ENCODE measurements around the gene OR10J1.
"Not testable (repeated sequence)": the region's sequence is repeated elsewhere in the genome, so short reads cannot be mapped to it uniquely, and the experiment has no call there.

The OR10J1 gene

GRCh38 chr1:159448181-159448580 lies 8.7 kb downstream of the OR10J1 start:
- TF ChIP-seq RARB (CRISPR knock-in tag; IDR thresholded peaks at IDR 0.05) (no peak), SNAI2 (CRISPR knock-in tag; IDR thresholded peaks at IDR 0.05) (no peak), ZC3H10 (CRISPR knock-in tag; IDR thresholded peaks at IDR 0.05) (no peak), CSDC2 (CRISPR knock-in tag; IDR thresholded peaks at IDR 0.05) (no peak), ZNF8 (CRISPR knock-in tag; IDR thresholded peaks at IDR 0.05) (no peak), ZFP30 (CRISPR knock-in tag; IDR thresholded peaks at IDR 0.05) (no peak), CSRNP3 (CRISPR knock-in tag; IDR thresholded peaks at IDR 0.05) (no peak), GLIS3 (CRISPR knock-in tag; IDR thresholded peaks at IDR 0.05) (no peak), PPARA (CRISPR knock-in tag; IDR thresholded peaks at IDR 0.05; ENCODE audit: borderline replicate concordance) (no peak), ZNF70 (CRISPR knock-in tag; IDR thresholded peaks at IDR 0.05) (no peak), CREB5 (CRISPR knock-in tag; IDR thresholded peaks at IDR 0.05; ENCODE audit: low read depth) (no peak), BACH2 (CRISPR knock-in tag; IDR thresholded peaks at IDR 0.05; ENCODE audit: borderline replicate concordance) (no peak), ESRRG (CRISPR knock-in tag; IDR thresholded peaks at IDR 0.05) (no peak), ZFP3 (CRISPR knock-in tag; IDR thresholded peaks at IDR 0.05) (no peak)
- TF ChIP-seq, protein P1, sequence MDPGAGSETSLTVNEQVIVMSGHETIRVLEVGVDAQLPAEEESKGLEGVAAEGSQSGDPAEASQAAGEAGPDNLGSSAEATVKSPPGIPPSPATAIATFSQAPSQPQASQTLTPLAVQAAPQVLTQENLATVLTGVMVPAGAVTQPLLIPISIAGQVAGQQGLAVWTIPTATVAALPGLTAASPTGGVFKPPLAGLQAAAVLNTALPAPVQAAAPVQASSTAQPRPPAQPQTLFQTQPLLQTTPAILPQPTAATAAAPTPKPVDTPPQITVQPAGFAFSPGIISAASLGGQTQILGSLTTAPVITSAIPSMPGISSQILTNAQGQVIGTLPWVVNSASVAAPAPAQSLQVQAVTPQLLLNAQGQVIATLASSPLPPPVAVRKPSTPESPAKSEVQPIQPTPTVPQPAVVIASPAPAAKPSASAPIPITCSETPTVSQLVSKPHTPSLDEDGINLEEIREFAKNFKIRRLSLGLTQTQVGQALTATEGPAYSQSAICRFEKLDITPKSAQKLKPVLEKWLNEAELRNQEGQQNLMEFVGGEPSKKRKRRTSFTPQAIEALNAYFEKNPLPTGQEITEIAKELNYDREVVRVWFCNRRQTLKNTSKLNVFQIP (CRISPR knock-in tag; IDR thresholded peaks at IDR 0.05; ENCODE audit: borderline replicate concordance, low read depth) = no peak
- no peak for ATAC-seq

GRCh38 chr1:159449605-159450004 lies 10.1 kb downstream of the OR10J1 start:
- ATAC-seq = not testable (repeated sequence)

GRCh38 chr1:159459551-159459950 lies 20.0 kb downstream of the OR10J1 start:
- ATAC-seq = no peak
- TF ChIP-seq SNAI2 (CRISPR knock-in tag; IDR thresholded peaks at IDR 0.05) (no peak), ESRRG (CRISPR knock-in tag; IDR thresholded peaks at IDR 0.05) (no peak), ZNF565 (CRISPR knock-in tag; conservative IDR thresholded peaks at IDR 0.05; ENCODE audit: low read depth) (no peak), GLIS3 (CRISPR knock-in tag; IDR thresholded peaks at IDR 0.05) (no peak), ZC3H10 (CRISPR knock-in tag; IDR thresholded peaks at IDR 0.05) (no peak), TCF4 (CRISPR knock-in tag; IDR thresholded peaks at IDR 0.05; ENCODE audit: borderline replicate concordance) (no peak), CSRNP3 (CRISPR knock-in tag; IDR thresholded peaks at IDR 0.05) (no peak), TSHZ2 (CRISPR knock-in tag; IDR thresholded peaks at IDR 0.05) (no peak), ISL1 (CRISPR knock-in tag; IDR thresholded peaks at IDR 0.05) (no peak), ARNTL (CRISPR knock-in tag; IDR thresholded peaks at IDR 0.05; ENCODE audit: borderline replicate concordance, low read depth) (no peak), ZFP3 (CRISPR knock-in tag; IDR thresholded peaks at IDR 0.05) (no peak), OSR1 (CRISPR knock-in tag; IDR thresholded peaks at IDR 0.05) (no peak), PATZ1 (CRISPR knock-in tag; IDR thresholded peaks at IDR 0.05; ENCODE audit: borderline replicate concordance) (no peak), ZNF70 (CRISPR knock-in tag; IDR thresholded peaks at IDR 0.05) (no peak)
- TF ChIP-seq, protein P1 (CRISPR knock-in tag; IDR thresholded peaks at IDR 0.05; ENCODE audit: borderline replicate concordance, low read depth) = no peak

Measured in SK-N-SH treated with all-trans-retinoic acid at 6 μM for 48 hours (cell line).